Fibroblast of lung (primary cell): ENCODE results near the gene SLC9A3. TPM values are rescaled to one million over a fixed set of nuclear protein-coding genes. Genes with fewer than 3 reads are reported as not detected.

Source experiments
- DNase-seq, 2 donors: peaks; one replicate each; pipeline versions ENCODE4 v3.0.0 to v3.0.0-alpha.2; 2010; ENCODE audit warnings: low read depth in 2 of 2
- H2AFZ ChIP-seq: 2 replicates; pipeline ENCODE4 v1.5.1; 2012; ENCODE audit warnings: low read length, control low read depth, inconsistent platforms
- H3K27ac ChIP-seq: 2 replicates; pipeline ENCODE4 v1.5.1; 2011; ENCODE audit warnings: low read length, control low read depth; ENCODE audit not compliant: insufficient read depth
- H3K27me3 ChIP-seq: 2 replicates; pipeline ENCODE4 v1.5.1; 2011; ENCODE audit warnings: mild to moderate bottlenecking, low read length; ENCODE audit not compliant: control insufficient read depth, insufficient read depth
- H3K36me3 ChIP-seq: 2 replicates; pipeline ENCODE4 v1.5.1; 2011; ENCODE audit warnings: low read length; ENCODE audit not compliant: control insufficient read depth, insufficient read depth
- H3K4me1 ChIP-seq: 2 replicates; pipeline ENCODE4 v1.5.1; 2011; ENCODE audit warnings: low read length; ENCODE audit not compliant: control insufficient read depth, insufficient read depth; ENCODE audit errors: extremely low read depth
- H3K4me2 ChIP-seq: 2 replicates; pipeline ENCODE4 v1.5.1; 2011; ENCODE audit warnings: low read length, control low read depth; ENCODE audit not compliant: insufficient read depth; ENCODE audit errors: extremely low read depth
- H3K4me3 ChIP-seq, 4 experiments: fragments of 200-600 bp in 1 of 4; sonication (generic) in 1 of 4; replicated peaks in 1 of 4; 2 replicates each; pipeline ENCODE4 v1.5.1; 2011 to 2016; ENCODE audit warnings: low read length in 4 of 4, low read depth in 3 of 4, mild to moderate bottlenecking in 3 of 4, control low read depth in 2 of 4, inconsistent platforms in 1 of 4, mixed read lengths in 1 of 4; ENCODE audit not compliant: insufficient read depth in 1 of 4; ENCODE audit errors: control extremely low read depth in 1 of 4
- H3K79me2 ChIP-seq: 2 replicates; pipeline ENCODE4 v1.5.1; 2012; ENCODE audit warnings: mild to moderate bottlenecking, low read length, inconsistent platforms; ENCODE audit not compliant: control insufficient read depth, insufficient read depth
- H3K9ac ChIP-seq: 2 replicates; pipeline ENCODE4 v1.5.1; 2011; ENCODE audit warnings: mild to moderate bottlenecking, low read length, control low read depth; ENCODE audit not compliant: insufficient read depth
- H3K9me3 ChIP-seq: 2 replicates; pipeline ENCODE4 v1.5.1; 2012; ENCODE audit warnings: low read depth, low read length; ENCODE audit not compliant: control insufficient read depth, insufficient read depth
- H4K20me1 ChIP-seq: 2 replicates; pipeline ENCODE4 v1.5.1; 2011; ENCODE audit warnings: low read length; ENCODE audit not compliant: control insufficient read depth, insufficient read depth; ENCODE audit errors: extremely low read depth
- EZH2 ChIP-seq: IDR thresholded peaks from 2 replicates; pipeline ENCODE4 v1.5.1; 2012; ENCODE audit warnings: low read length, control low read depth, mild to moderate bottlenecking; ENCODE audit errors: missing control alignments
- polyA plus RNA-seq, 2 donors: library from polyadenylated mRNA; depleted of rRNA in 1 of 2; stranded (reverse) in 1 of 2; unstranded in 1 of 2; fragments of >200 nt; gene quantifications; 2 replicates each; pipeline ENCODE4 v1.2.1, GENCODE V29; 2011 to 2012; ENCODE audit warnings: missing spikeins in 1 of 2
- total RNA-seq: library from RNA; depleted of rRNA; stranded (reverse); fragments of >200 nt; gene quantifications from 2 replicates; pipeline ENCODE4 v1.2.1, GENCODE V29; 2014
- TF ChIP-seq, protein P1 (sequence below), 2 donors: IDR thresholded peaks in 1 of 2; conservative IDR thresholded peaks in 1 of 2; 1 replicate in 1 of 2; 2 replicates in 1 of 2; pipeline ENCODE4 v1.5.1; 2011 to 2012; ENCODE audit warnings: low read length in 2 of 2, control low read depth in 1 of 2, inconsistent platforms in 1 of 2, low read depth in 1 of 2, mild to moderate bottlenecking in 1 of 2

The SLC9A3 gene
- total and polyA plus RNA-seq, 2 donors (not counting 1 experiment from before 2014, with no cell fraction given), result 0.50 to 0.84 TPM

DNA sequence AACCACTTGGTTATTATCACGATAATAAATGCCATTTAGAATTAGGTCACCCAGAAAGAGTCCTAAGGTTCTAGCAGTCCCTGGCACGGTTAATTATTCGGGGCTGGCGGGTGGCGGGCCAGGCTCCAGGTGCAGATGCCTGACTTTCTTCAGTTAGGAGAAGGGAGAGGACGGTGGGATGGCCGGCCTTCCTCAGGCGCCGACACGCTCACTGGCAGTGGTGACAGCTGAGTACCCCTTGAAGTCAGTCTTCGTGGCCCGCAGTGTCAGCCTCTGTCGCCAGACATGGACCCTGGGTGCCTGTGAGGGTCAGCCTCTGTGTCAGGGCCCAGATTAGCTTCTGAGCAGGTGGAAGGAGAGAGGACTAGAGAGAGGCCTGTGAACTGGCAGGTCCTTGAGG lies 102.3 kb downstream of the SLC9A3 start:
- Histone ChIP-seq H3K9ac (no peak overlapping the region), H3K36me3 (peaks cover 15% of the 10 kb centered on the region), H3K79me2 (no peaks in the 10 kb centered on the region), H3K27ac (no peak overlapping the region), H4K20me1 (no peaks in the 10 kb centered on the region), H2AFZ (no peak overlapping the region), H3K4me3 (no peak overlapping the region), H3K4me1 (no peaks in the 10 kb centered on the region), H3K4me2 (no peak overlapping the region), H3K9me3 (no peaks in the 10 kb centered on the region), H3K27me3 (no peaks in the 10 kb centered on the region)
- no peak for DNase-seq
- TF ChIP-seq, protein P1, sequence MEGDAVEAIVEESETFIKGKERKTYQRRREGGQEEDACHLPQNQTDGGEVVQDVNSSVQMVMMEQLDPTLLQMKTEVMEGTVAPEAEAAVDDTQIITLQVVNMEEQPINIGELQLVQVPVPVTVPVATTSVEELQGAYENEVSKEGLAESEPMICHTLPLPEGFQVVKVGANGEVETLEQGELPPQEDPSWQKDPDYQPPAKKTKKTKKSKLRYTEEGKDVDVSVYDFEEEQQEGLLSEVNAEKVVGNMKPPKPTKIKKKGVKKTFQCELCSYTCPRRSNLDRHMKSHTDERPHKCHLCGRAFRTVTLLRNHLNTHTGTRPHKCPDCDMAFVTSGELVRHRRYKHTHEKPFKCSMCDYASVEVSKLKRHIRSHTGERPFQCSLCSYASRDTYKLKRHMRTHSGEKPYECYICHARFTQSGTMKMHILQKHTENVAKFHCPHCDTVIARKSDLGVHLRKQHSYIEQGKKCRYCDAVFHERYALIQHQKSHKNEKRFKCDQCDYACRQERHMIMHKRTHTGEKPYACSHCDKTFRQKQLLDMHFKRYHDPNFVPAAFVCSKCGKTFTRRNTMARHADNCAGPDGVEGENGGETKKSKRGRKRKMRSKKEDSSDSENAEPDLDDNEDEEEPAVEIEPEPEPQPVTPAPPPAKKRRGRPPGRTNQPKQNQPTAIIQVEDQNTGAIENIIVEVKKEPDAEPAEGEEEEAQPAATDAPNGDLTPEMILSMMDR (conservative IDR thresholded peaks at IDR 0.05 in 1 of 2, IDR thresholded peaks at IDR 0.05 in 1 of 2; ENCODE audit: low read depth in 1 of 2, low read length in 2 of 2), result no peak
- no peak for TF ChIP-seq EZH2

DNA sequence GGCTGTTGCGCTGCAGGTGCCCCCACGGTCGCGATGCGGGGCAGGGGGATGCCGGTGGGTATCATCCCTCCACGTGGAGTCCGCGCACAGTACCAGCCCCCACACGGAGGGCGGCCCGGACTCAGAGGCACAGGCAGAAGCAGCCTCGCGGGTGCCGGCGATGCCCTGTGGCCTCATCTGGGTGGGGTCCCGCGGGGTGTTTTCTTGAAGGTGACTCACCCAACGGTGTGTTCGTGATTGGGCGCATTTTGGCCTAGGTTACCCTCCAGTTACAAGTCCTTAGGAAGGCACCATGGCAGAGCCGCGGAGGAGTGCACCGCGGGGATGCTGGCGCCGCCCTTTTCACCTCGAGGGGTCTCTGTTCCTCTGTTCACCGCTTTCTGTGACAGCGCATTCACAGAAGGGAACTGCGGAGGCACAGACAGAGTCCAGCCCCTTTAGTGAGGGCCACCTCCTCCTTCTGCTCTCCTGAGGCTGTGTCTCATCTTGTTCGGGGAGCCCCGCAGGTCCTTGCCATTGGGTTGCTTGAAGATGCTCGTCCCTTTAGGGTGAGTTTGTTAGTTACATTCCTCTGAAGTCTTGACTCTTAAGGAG lies 102.9 kb downstream of the SLC9A3 start:
- Histone ChIP-seq H3K9me3 (no peaks in the 10 kb centered on the region), H3K9ac (no peak overlapping the region), H3K4me2 (no peak overlapping the region), H3K27ac (no peak overlapping the region), H2AFZ (no peak overlapping the region), H3K4me3 (no peak overlapping the region), H3K4me1 (no peaks in the 10 kb centered on the region), H3K36me3 (peaks cover 16% of the 10 kb centered on the region), H3K79me2 (no peaks in the 10 kb centered on the region), H4K20me1 (no peaks in the 10 kb centered on the region), H3K27me3 (no peaks in the 10 kb centered on the region)
- TF ChIP-seq, protein P1 (conservative IDR thresholded peaks at IDR 0.05 in 1 of 2, IDR thresholded peaks at IDR 0.05 in 1 of 2; ENCODE audit: low read depth in 1 of 2, low read length in 2 of 2), result no peak
- no peak for TF ChIP-seq EZH2
- DNase-seq, result no peak

DNA sequence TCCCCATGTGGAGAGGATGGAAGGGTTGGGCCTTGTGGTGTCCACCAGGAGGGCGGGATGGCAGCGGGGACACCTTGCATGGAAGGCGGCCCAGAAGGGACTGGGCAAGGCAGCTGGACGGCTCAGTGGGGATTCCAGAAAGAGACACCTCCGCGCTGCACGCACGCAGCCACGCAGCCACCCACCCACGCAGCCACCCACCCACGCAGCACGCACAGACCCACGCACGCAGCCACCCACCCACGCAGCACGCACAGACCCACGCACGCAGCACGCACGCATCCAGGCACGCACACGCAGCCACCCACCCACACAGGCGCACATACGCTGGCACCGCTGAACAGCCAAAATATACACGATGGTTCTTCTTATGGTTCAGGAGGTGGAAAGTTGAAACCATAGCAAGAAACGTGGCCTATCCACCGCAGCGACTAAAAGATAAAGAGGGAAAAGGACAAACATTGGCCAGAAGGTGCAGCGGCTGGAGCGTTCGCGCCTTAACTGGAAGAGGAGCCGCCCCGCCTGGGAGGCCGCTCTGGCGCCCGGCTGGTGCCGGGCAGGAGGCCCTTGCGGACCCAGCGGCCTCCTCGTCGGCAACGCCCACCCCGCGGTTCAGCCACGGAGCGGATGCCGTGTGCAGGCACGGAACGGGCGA lies 103.5 kb downstream of the SLC9A3 start:
- Histone ChIP-seq H3K27me3 (no peaks in the 10 kb centered on the region), H3K9ac (no peak overlapping the region), H3K36me3 (peaks cover 20% of the 10 kb centered on the region), H3K4me2 (no peak overlapping the region), H3K4me1 (peaks cover 2% of the 10 kb centered on the region), H3K9me3 (no peaks in the 10 kb centered on the region), H3K79me2 (no peaks in the 10 kb centered on the region), H3K4me3 (no peak overlapping the region), H3K27ac (no peak overlapping the region), H4K20me1 (no peaks in the 10 kb centered on the region), H2AFZ (no peak overlapping the region)
- no peak for DNase-seq
- TF ChIP-seq EZH2, result no peak
- TF ChIP-seq, protein P1 (conservative IDR thresholded peaks at IDR 0.05 in 1 of 2, IDR thresholded peaks at IDR 0.05 in 1 of 2; ENCODE audit: low read depth in 1 of 2, low read length in 2 of 2), result no peak

Other genes with a start within 250 kb of the SLC9A3 start
- 6.2 and 26.4 TPM in 2 replicates for gene AHRR, start 202.7 kb downstream of the SLC9A3 start, total RNA-seq
- gene AHRR, start 202.7 kb downstream of the SLC9A3 start, polyA plus RNA-seq, result 11.3 and 16.0 TPM in 2 replicates
- 34.5 and 36.5 TPM in 2 replicates for gene EXOC3, start 81.3 kb downstream of the SLC9A3 start, total RNA-seq
- 19.9 and 24.3 TPM in 2 replicates for gene EXOC3, start 81.3 kb downstream of the SLC9A3 start, polyA plus RNA-seq
- 1.5 and 2.5 TPM in 2 replicates for gene CEP72, start 87.9 kb upstream of the SLC9A3 start, total RNA-seq
- 0.92 and 2.4 TPM in 2 replicates for gene CEP72, start 87.9 kb upstream of the SLC9A3 start, polyA plus RNA-seq
- 0.17 and 0.26 TPM in 2 replicates for gene TPPP, start 168.9 kb upstream of the SLC9A3 start, total RNA-seq
- gene TPPP, start 168.9 kb upstream of the SLC9A3 start, polyA plus RNA-seq, result 0.06 and 0.11 TPM in 2 replicates